22Rv1 (cell line): ENCODE measurements around the gene SLC35F3.

Experiments
- CTCF ChIP-seq: fragments of 450-650 bp; IDR thresholded peaks from 2 replicates; pipeline ENCODE4 v1.5.1; 2017; ENCODE audit warnings: mild to moderate bottlenecking
- ZFX ChIP-seq: fragments of 450-650 bp; IDR thresholded peaks from 2 replicates; pipeline ENCODE4 v1.6.1; 2017; ENCODE audit warnings: antibody characterized with exemption, borderline replicate concordance

- TF ChIP-seq CTCF = no peak
- TF ChIP-seq ZFX = no peak
Measured at GRCh38 chr1:233907151-233907550, 2.7 kb downstream of the SLC35F3 start.
